Body of pancreas (tissue), 4 donors: ENCODE measurements around the gene PDE3A. TPM values are rescaled to one million over a fixed set of nuclear protein-coding genes. Genes with fewer than 3 reads are reported as not detected.

Experiments used
- ATAC-seq: fragments of 150-250 bp; one replicate; pipeline ENCODE4 v1.9.1; 2016
- DNase-seq, 4 donors: peaks; one replicate each; pipeline ENCODE4 v3.0.0-alpha.2; 2019
- H3K27ac ChIP-seq, 4 donors: fragments of 200-600 bp; sonication (generic); 1 replicate in 3 of 4; 2 replicates in 1 of 4; pipeline versions ENCODE4 v1.5.1 to v1.6.1; 2016 to 2019; ENCODE audit warnings: mild to moderate bottlenecking in 1 of 4, mixed read lengths in 1 of 4, moderate library complexity in 1 of 4
- H3K27me3 ChIP-seq, 2 donors: fragments of 200-600 bp; sonication (generic); one replicate each; pipeline ENCODE4 v1.6.0; 2016; ENCODE audit warnings: mild to moderate bottlenecking in 1 of 2
- H3K36me3 ChIP-seq, 2 donors: fragments of 200-600 bp; sonication (generic); replicated peaks in 1 of 2; 2 replicates each; pipeline ENCODE4 v1.5.1; 2016; ENCODE audit warnings: low read depth in 2 of 2; ENCODE audit not compliant: insufficient read depth in 1 of 2
- H3K4me1 ChIP-seq: fragments of 200-600 bp; sonication (generic); one replicate; pipeline ENCODE4 v1.6.0; 2016
- H3K4me3 ChIP-seq, 2 donors: fragments of 200-600 bp; sonication (generic); 1 replicate in 1 of 2; 2 replicates in 1 of 2; pipeline ENCODE4 v1.5.1; 2016 to 2019
- H3K9me3 ChIP-seq, 3 donors: fragments of 200-600 bp; sonication (generic); 1 replicate in 2 of 3; 2 replicates in 1 of 3; pipeline ENCODE4 v1.5.1; 2016
- CTCF ChIP-seq, 7 experiments: fragments of 450-650 bp in 4 of 7; fragments of 200-600 bp in 3 of 7; sonication (generic) in 3 of 7; IDR thresholded peaks; one replicate each; pipeline ENCODE4 v1.5.1; 2016 to 2019; ENCODE audit warnings: antibody characterized with exemption in 7 of 7
- POLR2A ChIP-seq, 3 donors: fragments of 450-650 bp; IDR thresholded peaks; one replicate each; pipeline ENCODE4 v1.6.1; 2016; ENCODE audit warnings: antibody characterized with exemption in 3 of 3, mild to moderate bottlenecking in 2 of 3
- WGBS, 2 donors: methylation state at CpG; one replicate each; pipeline ENCODE4 v1.1.5; 2017; 5-methylcytosine and 5-hydroxymethylcytosine counted together
- intact Hi-C: fragments of 100-400 bp; cut with DNase I; formaldehyde crosslinking; loops from one replicate; pipeline ENCODE4 v1.15.1; 2023
- total RNA-seq, 2 donors: library from RNA; depleted of rRNA; stranded (reverse); fragments of >200 nt; gene quantifications; one replicate each; pipeline ENCODE4 v1.1.0, GENCODE V29; 2016

PDE3A gene
- total RNA-seq, 2 donors from 2014 or later: 20.5 to 28.3 TPM

GRCh38 chr12:20646239-20646827 lies 278.0 kb downstream of the PDE3A start:
- Histone ChIP-seq H3K9me3 (no peaks in the 10 kb centered on the region), H3K27me3 (no peaks in the 10 kb centered on the region), H3K27ac (no peak overlapping the region), H3K36me3 (peaks cover 0 to 2% of the 10 kb centered on the region in 2 donors), H3K4me1 (no peaks in the 10 kb centered on the region), H3K4me3 (no peak overlapping the region)
- WGBS, 2 donors: 37 to 40% methylated on average over 3 of the region's 3 CpGs
- ATAC-seq: peak; percentile 59
- TF ChIP-seq CTCF (IDR thresholded peaks at IDR 0.05) (peak; percentile 18 to 59 (median 43)), POLR2A (IDR thresholded peaks at IDR 0.05) (no peak)
- intact Hi-C loops: no loop called here
- no peak for DNase-seq

- Histone ChIP-seq H3K36me3 (no peaks in the 10 kb centered on the region), H3K27ac (no peak overlapping the region), H3K27me3 (no peaks in the 10 kb centered on the region), H3K4me3 (no peak overlapping the region), H3K4me1 (peaks cover 8% of the 10 kb centered on the region), H3K9me3 (no peaks in the 10 kb centered on the region)
- WGBS, 2 donors: 88 to 93% methylated on average over 2 of the region's 2 CpGs
- TF ChIP-seq CTCF (IDR thresholded peaks at IDR 0.05): no peak
- no peak for TF ChIP-seq POLR2A (IDR thresholded peaks at IDR 0.05)
- ATAC-seq (no peak), DNase-seq (no peak)
- intact Hi-C loops: no loop called here
Measured at GRCh38 chr12:20653871-20654270, 285.5 kb downstream of the PDE3A start.

GRCh38 chr12:20656600-20656999 lies 288.3 kb downstream of the PDE3A start:
- ATAC-seq: no peak
- Histone ChIP-seq H3K27me3 (no peaks in the 10 kb centered on the region), H3K27ac (peak overlapping the region in 1 of 4 donors; percentile 60), H3K36me3 (no peaks in the 10 kb centered on the region), H3K4me1 (peaks cover 8% of the 10 kb centered on the region), H3K4me3 (no peak overlapping the region), H3K9me3 (no peaks in the 10 kb centered on the region)
- WGBS, 2 donors: 5 to 22% methylated on average over 1 of the region's 1 CpG
- DNase-seq: no peak
- TF ChIP-seq POLR2A (IDR thresholded peaks at IDR 0.05) (no peak), CTCF (IDR thresholded peaks at IDR 0.05) (no peak)
- intact Hi-C loops: no loop called here

- H3K4me3 ChIP-seq: no peak overlapping the region
- WGBS, 2 donors: 54 to 57% methylated on average over 2 of the region's 2 CpGs
- no peaks in the 10 kb centered on the region for H3K36me3 ChIP-seq
- intact Hi-C loops: no loop called here
- H3K9me3 ChIP-seq: no peaks in the 10 kb centered on the region
- H3K4me1 ChIP-seq: peaks cover 8% of the 10 kb centered on the region
- no peaks in the 10 kb centered on the region for H3K27me3 ChIP-seq
- peak; percentile 72 for ATAC-seq
- no peak for DNase-seq
- H3K27ac ChIP-seq: peak overlapping the region in 2 of 4 donors; percentile 21 to 60
- no peak for TF ChIP-seq CTCF (IDR thresholded peaks at IDR 0.05)
- TF ChIP-seq POLR2A (IDR thresholded peaks at IDR 0.05): no peak
Measured at GRCh38 chr12:20657496-20657895, 289.2 kb downstream of the PDE3A start.

GRCh38 chr12:20681334-20681733 lies 313.0 kb downstream of the PDE3A start:
- no peak overlapping the region for H3K27ac ChIP-seq

More at GRCh38 chr12:20681334-20681733, 313.0 kb downstream of the PDE3A start:
- H3K9me3 ChIP-seq: no peaks in the 10 kb centered on the region
- no peak overlapping the region for H3K4me3 ChIP-seq
- DNase-seq: no peak
- no peaks in the 10 kb centered on the region for H3K36me3 ChIP-seq
- ATAC-seq: no peak
- H3K27me3 ChIP-seq: no peaks in the 10 kb centered on the region
- no peaks in the 10 kb centered on the region for H3K4me1 ChIP-seq
- no peak for TF ChIP-seq POLR2A (IDR thresholded peaks at IDR 0.05)
- no peak for TF ChIP-seq CTCF (IDR thresholded peaks at IDR 0.05)
- WGBS, 2 donors: 69 to 78% methylated on average over 4 of the region's 4 CpGs
- intact Hi-C loops: no loop called here
